HepG2 (cell line): ENCODE data around the gene POLR2J. TPM values are rescaled to one million over a fixed set of nuclear protein-coding genes. Genes with fewer than 3 reads are reported as not detected.

Experiments
- ATAC-seq: fragments of 200-7000 bp; cut with Tn5 transposase; 3 replicates; pipeline ENCODE4 v1.9.1; 2020; ENCODE audit warnings: mild to moderate bottlenecking, moderate library complexity
- BruUV-seq: library from RNA; stranded (reverse); fragments of 400-500 nt; replicated peaks from 2 replicates; lab custom pipeline; 2021; lab: Mats Ljungman, UMichigan
- CTCF ChIA-PET: fragments of 300-600 bp; formaldehyde crosslinking; extraction: SDS; loops from one replicate; lab custom pipeline; 2021; ENCODE audit warnings: low total read pairs, inconsistent platforms, low intra/inter-chr PET ratio; lab: Yijun Ruan, JAX
- POLR2A ChIA-PET: fragments of 350-600 bp; sonication (Branson Sonifier 250); formaldehyde crosslinking; loops from one replicate; lab custom pipeline; 2020; ENCODE audit warnings: antibody characterized with exemption, inconsistent platforms; lab: Yijun Ruan, JAX
- DNase-seq: peaks from one replicate; pipeline ENCODE4 v3.0.0-alpha.2; 2015; ENCODE audit warnings: low spot score
- FAIRE-seq: peaks from 3 replicates; lab custom pipeline; 2011; peaks lifted over from hg19 to GRCh38; lab: Jason Lieb, UNC
- H2AFZ ChIP-seq: one replicate; pipeline ENCODE4 v1.6.1; 2011; ENCODE audit warnings: low read length, inconsistent platforms
- H3K27ac ChIP-seq: fragments of 300-600 bp; 3 replicates; pipeline ENCODE4 v1.8.0; 2011; ENCODE audit warnings: mixed run types, mild to moderate bottlenecking, mixed read lengths, low read length, inconsistent platforms; ENCODE audit not compliant: insufficient read depth; ENCODE audit errors: extremely low read length
- H3K27me3 ChIP-seq, 2 experiments: fragments of 200-600 bp in 1 of 2; 2 replicates in 1 of 2; 3 replicates in 1 of 2; pipeline versions ENCODE4 v1.6.0 to v1.8.0; 2011; ENCODE audit warnings: low read length in 2 of 2, mild to moderate bottlenecking in 2 of 2, moderate library complexity in 2 of 2, inconsistent platforms in 1 of 2; ENCODE audit not compliant: insufficient read depth in 2 of 2, control insufficient read depth in 1 of 2
- H3K36me3 ChIP-seq, 2 experiments: fragments of 200-600 bp in 1 of 2; replicated peaks in 1 of 2; 2 replicates in 1 of 2; 3 replicates in 1 of 2; pipeline versions ENCODE4 v1.5.1 to v1.8.0; 2011; ENCODE audit warnings: low read length in 2 of 2, inconsistent platforms in 1 of 2; ENCODE audit not compliant: insufficient read depth in 2 of 2, control insufficient read depth in 1 of 2
- H3K4me1 ChIP-seq: 2 replicates; pipeline ENCODE4 v1.5.1; 2012; ENCODE audit warnings: low read length, inconsistent platforms; ENCODE audit not compliant: insufficient read depth
- H3K4me2 ChIP-seq: 2 replicates; pipeline ENCODE4 v1.6.0; 2011; ENCODE audit warnings: low read depth, low read length, inconsistent platforms
- H3K4me3 ChIP-seq, 3 experiments: fragments of 200-600 bp in 1 of 3; sonication (generic), shearing (Covaris generic) in 1 of 3; replicated peaks in 1 of 3; 2 replicates each; pipeline ENCODE4 v1.5.1; 2011 to 2016; ENCODE audit warnings: low read length in 3 of 3, inconsistent platforms in 2 of 3, low read depth in 2 of 3, mild to moderate bottlenecking in 2 of 3, control low read depth in 1 of 3, mixed read lengths in 1 of 3; ENCODE audit not compliant: insufficient read depth in 1 of 3
- H3K79me2 ChIP-seq: one replicate; pipeline ENCODE4 v1.6.1; 2011; ENCODE audit warnings: low read length, inconsistent platforms; ENCODE audit not compliant: insufficient read depth
- H3K9ac ChIP-seq: 2 replicates; pipeline ENCODE4 v1.6.0; 2011; ENCODE audit warnings: mild to moderate bottlenecking, low read depth, low read length, inconsistent platforms; ENCODE audit not compliant: insufficient read depth
- H3K9me3 ChIP-seq: 2 replicates; pipeline ENCODE4 v1.5.1; 2012; ENCODE audit warnings: mild to moderate bottlenecking, low read length
- H4K20me1 ChIP-seq: 2 replicates; pipeline ENCODE4 v1.6.0; 2011; ENCODE audit warnings: inconsistent platforms, mild to moderate bottlenecking, low read length, moderate library complexity; ENCODE audit not compliant: insufficient read depth
- ATAD3A ChIP-seq: sonication (generic); formaldehyde crosslinking; IDR thresholded peaks from 2 replicates; pipeline ENCODE4 v1.4.0; 2020; ENCODE audit warnings: missing genetic modification reagents
- DMAP1 ChIP-seq: IDR thresholded peaks from 2 replicates; pipeline ENCODE4 v1.6.1; 2016
- FOXK1 ChIP-seq: sonication (generic); formaldehyde crosslinking; IDR thresholded peaks from 2 replicates; pipeline ENCODE4 v1.4.0; 2020; ENCODE audit warnings: low read depth, missing genetic modification reagents, borderline replicate concordance
- HNRNPK ChIP-seq: fragments of 200-400 bp; formaldehyde crosslinking; IDR thresholded peaks from 2 replicates; pipeline ENCODE4 v1.6.1; 2018; ENCODE audit warnings: low read length, low read depth, moderate library complexity, mild to moderate bottlenecking; ENCODE audit not compliant: poor library complexity, severe bottlenecking
- KAT8 ChIP-seq: IDR thresholded peaks from 2 replicates; pipeline ENCODE4 v1.6.1; 2016; ENCODE audit warnings: missing genetic modification reagents, missing compliant biosample characterization
- LCORL ChIP-seq, 2 experiments: fragments of 450-650 bp in 1 of 2; sonication (generic) in 1 of 2; formaldehyde crosslinking in 1 of 2; IDR thresholded peaks; 2 replicates each; pipeline versions ENCODE4 v1.5.0 to v1.6.1; 2017 to 2020; ENCODE audit warnings: antibody characterized with exemption in 1 of 2, missing genetic modification reagents in 1 of 2
- NFATC3 ChIP-seq: sonication (generic); formaldehyde crosslinking; IDR thresholded peaks from 2 replicates; pipeline ENCODE4 v1.5.1; 2020; ENCODE audit warnings: mild to moderate bottlenecking, missing genetic modification reagents
- SP5 ChIP-seq: IDR thresholded peaks from 2 replicates; pipeline ENCODE4 v1.6.1; 2016; ENCODE audit warnings: low read depth, borderline replicate concordance
- ZFX ChIP-seq: sonication (generic); formaldehyde crosslinking; IDR thresholded peaks from 2 replicates; pipeline ENCODE4 v1.4.0; 2020; ENCODE audit warnings: mild to moderate bottlenecking, low read depth, missing genetic modification reagents, moderate library complexity
- WGBS: methylation state at CpG from one replicate; pipeline ENCODE4 v1.1.6; 2017; ENCODE audit warnings: low lambda C conversion rate; 5-methylcytosine and 5-hydroxymethylcytosine counted together
- in situ Hi-C: cut with HindIII; loops from 2 replicates; pipeline ENCODE4 v1.10.0; 2017; ENCODE audit warnings: low pct_unique_long_range_greater_than_20kb; ENCODE audit not compliant: extremely low pct_ligation_motif_present
- intact Hi-C: fragments of 100-400 bp; cut with micrococcal nuclease; formaldehyde crosslinking; loops from one replicate; pipeline ENCODE4 v1.10.0; 2022; ENCODE audit not compliant: unreplicated experiment
- polyA plus RNA-seq, 8 experiments: library from polyadenylated mRNA; depleted of rRNA in 3 of 8; stranded (reverse) in 7 of 8; unstranded in 1 of 8; fragments of >200 nt; fragmentation: Illumina TruSeq in 4 of 8; extraction: Trizol in 4 of 8; gene quantifications; 2 replicates each; pipeline versions ENCODE4 v1.2.1 to v1.2.3, GENCODE V29; 2011 to 2016; ENCODE audit warnings: low read depth in 4 of 8, missing spikeins in 1 of 8, mixed read lengths in 1 of 8; ENCODE audit not compliant: insufficient read depth in 1 of 8
- total RNA-seq, 5 experiments: library from RNA; depleted of rRNA; stranded (reverse); fragments of >200 nt; fragmentation: Illumina TruSeq; extraction: Trizol; gene quantifications; 2 replicates each; pipeline ENCODE4 v1.2.3, GENCODE V29; 2016; ENCODE audit warnings: low read depth in 1 of 5
- TF ChIP-seq, protein P1 (sequence below): sonication (generic); formaldehyde crosslinking; IDR thresholded peaks from 2 replicates; pipeline ENCODE4 v1.5.0; 2020; ENCODE audit warnings: missing genetic modification reagents

Gene POLR2J
- total and polyA plus RNA-seq, 2 of the 13 experiments (the other 11 are each of a cell fraction or from before 2014, with no cell fraction given): 41.2 to 71.4 TPM

GRCh38 chr7:102433219-102434038, 45.3 kb downstream of the POLR2J start, which contains the start of gene ORAI2 (continued):
- TF ChIP-seq ATAD3A (CRISPR knock-in tag): no peak

- ChIA-PET CTCF (no interaction called here), POLR2A (no interaction called here)
- peak overlapping the region; percentile 82 for H3K4me2 ChIP-seq
- no peak overlapping the region for H3K9ac ChIP-seq
- no peaks in the 10 kb centered on the region for H4K20me1 ChIP-seq
- no peak overlapping the region for H2AFZ ChIP-seq
- 10% methylated on average over 20 of the region's 27 CpGs for WGBS
- H3K36me3 ChIP-seq: no peaks in the 10 kb centered on the region
- peak overlapping the region; percentile 71 to 81 (median 75); a peak in 5 of 6 replicates for H3K4me3 ChIP-seq
- intact Hi-C loops: no loop called here
- H3K27ac ChIP-seq: no peak overlapping the region
- FAIRE-seq (no peak), ATAC-seq (peak; percentile 51)
- H3K27me3 ChIP-seq: no peaks in the 10 kb centered on the region
- H3K79me2 ChIP-seq: no peaks in the 10 kb centered on the region
- TF ChIP-seq LCORL (IDR thresholded peaks at IDR 0.05) (no peak), LCORL (CRISPR knock-in tag; IDR thresholded peaks at IDR 0.05) (0 out of 2 replicates have a peak, but pooled peaks have one; percentile 28), KAT8 (CRISPR knock-in tag) (no peak), NFATC3 (CRISPR knock-in tag) (no peak), SP5 (CRISPR knock-in tag) (0 out of 2 replicates have a peak, but pooled peaks have one; percentile 5), FOXK1 (CRISPR knock-in tag) (no peak), HNRNPK (peak; percentile 59), ZFX (CRISPR knock-in tag) (peak; percentile 32; the same call in 1 of the 2 replicates), DMAP1 (CRISPR knock-in tag) (0 out of 2 replicates have a peak, but pooled peaks have one; percentile 30)
- TF ChIP-seq, protein P1, sequence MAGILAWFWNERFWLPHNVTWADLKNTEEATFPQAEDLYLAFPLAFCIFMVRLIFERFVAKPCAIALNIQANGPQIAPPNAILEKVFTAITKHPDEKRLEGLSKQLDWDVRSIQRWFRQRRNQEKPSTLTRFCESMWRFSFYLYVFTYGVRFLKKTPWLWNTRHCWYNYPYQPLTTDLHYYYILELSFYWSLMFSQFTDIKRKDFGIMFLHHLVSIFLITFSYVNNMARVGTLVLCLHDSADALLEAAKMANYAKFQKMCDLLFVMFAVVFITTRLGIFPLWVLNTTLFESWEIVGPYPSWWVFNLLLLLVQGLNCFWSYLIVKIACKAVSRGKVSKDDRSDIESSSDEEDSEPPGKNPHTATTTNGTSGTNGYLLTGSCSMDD (CRISPR knock-in tag): no peak
- TF ChIP-seq, all 625 proteins: peak for 5
- H3K9me3 ChIP-seq: no peaks in the 10 kb centered on the region
- BruUV-seq: no TSS peak
- in situ Hi-C loops: no loop called here
- H3K4me1 ChIP-seq: peaks cover 35% of the 10 kb centered on the region
- no peak for DNase-seq
These were observed 46.1 kb downstream of the POLR2J start for GRCh38 chr7:102432442-102433218.
